Stimulated activated CD4-positive, alpha-beta T cell treated with anti-CD3 and anti-CD28 coated beads, Interleukin-1b, Interleukin-23, amount 100 ng/mL, for 48 hours (primary cell): ENCODE results near the gene MEF2C.

Source experiments
- DNase-seq: peaks from one replicate; pipeline ENCODE4 v3.0.0-alpha.2; 2020

The MEF2C gene

DNA sequence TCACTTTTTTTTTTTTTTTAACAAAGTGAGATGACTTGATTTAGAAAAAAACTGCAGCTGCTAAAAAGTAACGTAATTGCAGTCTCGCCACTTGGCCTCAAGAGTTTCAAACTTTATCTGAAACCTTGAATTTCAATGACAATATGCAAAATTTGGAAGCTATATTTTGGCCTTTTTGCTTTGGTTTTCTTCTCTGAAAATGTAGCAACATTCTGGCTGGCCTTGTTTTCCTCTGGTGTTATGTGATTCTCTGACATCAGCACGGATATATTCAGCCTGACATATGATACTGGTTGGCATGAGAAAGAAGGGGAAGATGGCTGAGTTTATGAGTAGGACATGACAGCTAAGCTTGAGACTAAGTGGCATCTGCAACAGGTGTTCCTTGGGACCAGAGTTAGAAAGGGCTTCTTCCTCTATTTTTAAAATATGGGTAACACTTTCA is 136.5 kb downstream of the MEF2C start:
- DNase-seq = no peak

DNA sequence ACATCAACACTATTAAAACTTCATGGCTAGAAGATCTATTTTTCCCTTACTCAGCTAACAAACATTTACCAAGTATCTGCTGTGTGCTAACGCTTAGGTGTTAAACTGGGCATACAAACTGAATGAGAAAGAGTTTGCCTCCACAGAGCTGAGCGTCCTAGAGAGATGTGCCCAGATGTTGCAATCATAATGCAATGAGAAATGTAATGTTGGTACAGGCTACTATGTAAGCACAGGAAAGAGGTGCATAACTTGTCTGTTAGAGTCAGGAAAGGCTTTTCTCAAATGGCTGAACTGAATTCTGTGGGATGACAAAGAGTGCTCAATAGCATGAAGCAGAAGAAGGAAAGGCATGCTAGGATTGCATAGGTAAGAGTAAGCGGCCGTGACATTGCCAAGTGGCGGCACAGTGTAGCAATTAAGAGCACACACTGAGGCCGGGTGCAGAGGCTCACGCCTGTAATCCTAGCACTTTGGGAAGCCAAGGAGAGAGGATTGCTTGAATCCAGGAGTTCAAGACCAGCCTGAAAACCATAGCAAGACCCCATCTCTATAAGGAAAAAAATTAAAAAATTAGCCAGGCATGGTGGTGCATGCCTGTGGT is 137.8 kb downstream of the MEF2C start:
- no peak for DNase-seq

DNA sequence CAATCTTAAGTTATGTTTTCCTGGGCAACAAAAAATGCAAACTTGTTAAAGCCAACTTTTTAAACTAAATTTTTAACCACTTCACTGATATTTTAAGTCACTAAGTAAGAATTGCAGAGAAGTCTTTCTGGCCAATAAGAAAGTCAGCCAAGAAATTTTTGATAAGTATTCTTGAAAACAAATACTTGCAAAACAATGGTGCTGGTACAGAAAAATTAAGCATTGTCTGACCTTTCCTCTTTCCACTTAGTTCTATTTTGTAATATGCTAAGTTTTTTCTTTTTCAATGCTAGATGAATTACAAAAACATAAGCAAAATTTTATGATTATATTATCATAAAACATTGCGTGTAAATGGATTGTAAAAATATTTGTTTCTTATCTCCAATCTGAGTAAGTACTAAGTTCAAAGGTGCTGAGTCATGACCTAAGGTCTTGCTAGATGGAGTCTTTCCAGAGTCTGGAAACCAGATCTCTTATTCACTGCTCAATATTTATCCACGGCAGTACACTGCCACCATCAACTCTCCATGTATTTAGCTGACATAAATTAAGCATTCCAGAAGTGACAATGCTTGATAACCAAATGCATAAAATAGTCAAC is 139.7 kb downstream of the MEF2C start:
- no peak for DNase-seq

DNA sequence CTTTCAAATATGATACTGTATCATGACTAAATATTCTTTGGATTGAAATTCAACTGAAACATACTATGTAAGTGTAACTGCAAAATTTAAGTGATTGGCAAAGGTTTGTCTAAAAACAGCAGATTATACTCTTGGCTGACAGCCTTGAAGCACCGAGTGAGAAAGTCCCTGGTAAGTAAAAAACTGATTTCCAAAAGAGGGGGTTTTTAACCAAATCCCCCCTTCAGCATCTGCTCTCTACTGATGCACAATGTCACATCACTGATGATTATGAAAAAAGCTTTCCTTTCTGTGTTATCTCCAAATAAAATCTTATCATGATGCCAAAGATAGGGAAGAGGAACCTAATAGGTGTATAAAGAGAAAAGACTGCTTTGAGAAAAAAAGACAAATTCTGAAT is 141.0 kb downstream of the MEF2C start:
- DNase-seq = no peak

DNA sequence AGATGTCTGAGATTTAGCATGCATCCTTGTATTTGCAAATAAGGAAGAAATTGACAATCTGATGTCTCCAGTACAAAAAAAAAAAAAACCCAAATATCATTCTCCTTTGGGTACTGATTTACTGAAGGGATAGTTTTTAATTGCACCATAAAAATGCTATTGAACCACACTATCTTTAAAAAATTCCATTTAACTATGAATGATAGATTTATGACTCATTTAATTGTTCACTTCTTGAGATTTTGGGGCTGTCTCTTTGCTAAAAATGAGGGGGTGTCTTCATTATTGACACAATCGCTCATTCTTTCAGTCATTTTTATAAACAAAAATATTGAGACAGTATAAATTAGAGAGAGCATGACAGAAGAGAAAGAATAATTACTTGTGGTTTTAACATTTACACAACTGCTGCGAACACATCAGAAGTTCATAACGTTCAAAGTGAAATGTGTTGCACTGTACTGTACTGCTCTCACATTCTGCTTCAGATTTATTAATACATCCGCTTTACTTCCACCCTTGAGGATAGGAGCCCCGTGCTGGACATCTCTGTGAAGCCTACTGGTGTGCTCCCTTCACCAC is 142.3 kb downstream of the MEF2C start:
- DNase-seq = no peak

DNA sequence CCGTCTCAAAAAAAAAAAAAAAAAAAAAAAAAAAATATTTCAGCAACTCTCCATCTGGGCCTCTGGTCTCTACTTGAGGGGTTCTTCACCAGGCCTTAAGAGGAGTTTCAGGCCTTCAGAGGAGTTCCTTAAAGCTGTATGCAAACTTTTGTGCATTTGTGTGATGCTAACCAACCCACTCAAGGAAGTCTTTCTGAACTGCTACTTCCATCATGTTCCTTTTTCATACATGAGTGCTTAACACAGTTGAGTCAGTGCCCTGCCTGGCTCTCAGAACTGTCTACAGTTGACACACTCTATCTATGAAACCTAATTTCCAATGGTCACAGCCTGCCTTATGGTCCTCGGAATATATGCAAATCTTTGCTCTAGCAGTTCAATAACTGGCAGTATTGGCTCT is 146.5 kb downstream of the MEF2C start:
- DNase-seq = no peak

DNA sequence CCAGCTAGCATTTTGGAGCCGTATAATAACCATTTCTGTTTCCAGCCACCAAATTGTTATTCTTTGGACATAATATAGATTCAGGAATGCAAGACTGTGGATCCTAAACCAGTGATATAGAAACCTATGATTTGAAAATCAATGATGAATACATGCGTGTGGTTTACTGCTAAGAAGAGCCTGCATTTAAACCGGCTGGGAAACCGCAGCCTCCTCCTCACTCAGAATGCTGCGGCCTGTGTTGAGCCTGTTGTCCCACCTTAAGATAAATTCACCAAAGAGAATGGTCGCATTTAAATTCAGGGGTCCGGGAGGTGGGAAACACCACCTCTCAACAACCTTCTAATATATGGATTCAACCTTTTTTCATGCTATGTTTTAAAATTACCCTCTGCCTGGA is 148.0 kb downstream of the MEF2C start:
- no peak for DNase-seq

DNA sequence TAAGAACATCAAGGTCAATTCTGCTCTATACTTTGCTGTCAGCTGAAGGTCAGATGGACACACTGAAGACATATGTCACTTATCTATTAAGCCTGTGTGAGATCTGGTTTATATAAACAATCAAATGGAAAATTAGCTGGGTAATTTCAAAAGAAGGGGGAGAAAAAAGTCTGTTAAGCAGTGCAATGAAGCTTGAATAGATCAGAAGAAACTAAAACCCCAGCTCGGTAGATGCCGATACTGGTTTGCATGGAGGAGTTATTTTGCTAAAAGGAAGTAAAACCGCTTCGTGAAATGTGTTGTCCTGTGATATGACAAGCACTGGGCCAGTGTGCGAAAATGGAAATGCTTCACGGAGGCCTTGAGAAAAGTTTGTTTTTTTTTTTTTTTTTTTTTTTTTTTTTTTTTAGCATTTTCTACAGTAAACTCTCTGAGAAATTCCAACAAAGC is 148.8 kb downstream of the MEF2C start:
- no peak for DNase-seq

DNA sequence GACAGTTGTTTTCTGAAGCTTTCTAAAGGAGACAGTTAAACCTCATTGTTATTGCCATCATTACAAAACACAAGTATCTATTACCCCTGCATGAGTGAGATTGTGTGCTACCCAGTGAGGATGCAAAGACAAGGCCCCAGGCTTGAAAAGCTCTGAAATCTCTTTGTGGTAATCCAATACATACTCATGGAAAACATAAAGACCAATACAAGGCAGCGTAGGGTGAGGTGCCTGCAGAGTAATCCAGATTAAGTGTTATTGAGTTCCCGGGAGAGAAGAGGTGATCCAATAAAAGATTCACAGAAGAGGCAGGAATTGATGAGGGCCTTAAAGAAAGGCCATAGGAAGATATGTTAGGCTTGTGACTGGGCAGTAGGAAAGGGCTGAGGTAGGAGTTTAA is 150.1 kb downstream of the MEF2C start:
- DNase-seq = no peak

DNA sequence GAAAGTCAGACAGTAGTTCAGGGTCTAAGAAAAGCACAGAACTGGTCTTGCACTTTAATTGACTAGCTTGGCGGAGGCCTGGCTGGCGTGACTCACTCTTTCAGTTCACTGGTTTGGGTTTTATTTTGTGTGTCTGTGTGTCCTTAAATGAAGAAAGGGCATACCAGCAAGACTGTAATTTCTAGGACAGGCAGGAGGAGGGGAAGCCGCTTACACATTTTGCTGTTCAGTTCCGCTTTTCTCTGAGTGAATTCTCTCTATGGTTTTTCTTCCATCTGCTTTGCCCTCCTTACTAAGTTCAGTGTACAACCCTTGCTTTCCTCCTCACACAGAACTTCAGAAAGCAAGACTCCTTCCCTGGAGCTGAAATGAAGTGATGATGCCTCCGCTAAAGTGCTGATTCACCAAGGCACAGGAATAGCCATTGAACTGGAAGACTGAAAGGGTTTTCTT is 150.8 kb downstream of the MEF2C start:
- DNase-seq = no peak

DNA sequence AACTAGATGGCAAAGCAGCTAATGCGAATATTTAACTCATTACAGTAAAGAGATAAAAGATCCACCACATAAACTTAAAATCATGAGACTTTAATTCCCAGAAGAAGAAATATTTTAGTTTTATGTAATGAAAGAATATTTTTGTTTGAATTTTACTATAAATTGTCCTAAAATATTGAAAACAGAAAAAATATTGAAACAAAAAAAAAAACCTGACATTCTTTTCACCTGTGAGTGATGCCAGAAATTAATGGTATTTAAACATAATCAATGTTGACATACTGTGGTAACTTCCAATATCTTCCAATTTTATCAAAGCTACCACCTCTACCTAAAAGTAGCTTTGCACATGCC is 153.2 kb downstream of the MEF2C start:
- DNase-seq = no peak

DNA sequence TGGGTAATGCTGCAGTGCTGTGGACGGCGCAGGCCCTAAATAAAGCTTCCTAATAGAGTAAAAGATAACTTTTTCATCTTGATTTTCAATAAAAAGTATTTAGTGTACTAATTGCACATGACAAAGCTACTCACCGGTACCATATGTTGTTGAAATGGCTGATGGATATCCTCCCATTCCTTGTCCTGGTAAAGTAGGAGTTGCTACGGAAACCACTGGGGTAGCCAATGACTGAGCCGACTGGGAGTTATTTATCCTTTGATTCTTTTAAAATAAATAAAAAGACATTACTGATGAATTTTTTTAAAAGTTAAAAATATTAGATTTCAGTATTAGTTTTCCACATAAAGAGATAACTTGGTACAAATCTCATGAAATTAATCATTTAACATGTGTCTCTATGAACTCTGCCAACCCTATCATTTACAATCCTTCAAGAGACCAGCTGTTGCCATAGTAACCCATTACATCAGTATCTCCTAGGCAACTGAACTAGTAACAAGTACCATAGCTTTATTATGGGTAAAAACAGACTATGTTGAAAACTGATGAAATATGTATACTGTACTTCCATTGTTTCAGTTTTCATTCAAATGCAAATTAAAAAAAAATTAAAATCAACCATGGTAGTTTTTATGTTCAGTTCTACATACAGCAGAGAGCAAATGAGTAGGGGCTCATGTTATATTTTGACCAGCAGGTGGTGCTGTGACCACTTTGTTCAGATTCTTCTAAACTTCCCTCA is 153.7 kb downstream of the MEF2C start:
- peak; percentile 49 for DNase-seq

DNA sequence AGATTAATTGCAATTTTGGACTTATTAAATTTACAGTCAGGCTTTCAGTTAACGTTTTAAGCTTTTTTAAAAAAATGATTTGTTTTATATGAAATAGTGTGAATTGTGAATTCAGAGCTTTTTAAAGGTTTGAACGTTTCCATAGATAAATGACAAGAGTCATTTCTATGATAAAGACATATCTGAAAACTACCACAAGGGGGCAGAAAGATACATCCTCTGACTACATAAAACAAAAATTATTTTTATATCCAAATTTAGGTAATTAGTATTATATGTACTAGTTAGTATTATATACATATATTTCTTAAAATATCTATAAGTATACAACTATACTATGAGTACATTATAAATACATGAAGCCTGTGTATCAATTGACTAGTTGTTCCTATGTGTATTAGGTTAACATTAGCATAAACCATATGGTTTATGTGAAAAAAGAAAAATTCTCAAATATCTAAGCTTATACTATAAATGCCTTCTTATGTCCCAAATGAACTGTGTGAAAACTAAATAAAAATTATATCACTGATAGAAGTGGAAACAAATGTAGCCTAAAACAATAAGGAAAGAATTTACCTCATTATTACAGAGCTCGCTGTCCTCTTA is 155.2 kb downstream of the MEF2C start:
- no peak for DNase-seq

DNA sequence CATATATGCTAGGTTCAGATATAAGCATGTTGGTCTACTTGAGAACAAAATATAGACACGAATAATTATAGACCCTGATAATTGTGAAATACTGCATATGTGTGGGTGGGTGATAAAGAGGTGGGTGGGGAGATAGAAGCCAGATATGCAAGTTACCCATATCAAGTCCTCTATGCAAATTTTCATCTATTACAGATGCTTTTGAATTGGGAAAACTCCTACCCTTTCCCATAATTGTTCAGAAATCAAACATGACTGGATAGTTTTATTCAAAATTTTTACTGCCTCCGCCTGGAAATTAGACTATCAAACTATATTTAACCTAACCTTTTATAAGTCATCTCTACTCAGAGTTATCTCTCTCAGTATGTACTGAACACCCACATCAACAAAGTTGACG is 157.5 kb downstream of the MEF2C start:
- no peak for DNase-seq

DNA sequence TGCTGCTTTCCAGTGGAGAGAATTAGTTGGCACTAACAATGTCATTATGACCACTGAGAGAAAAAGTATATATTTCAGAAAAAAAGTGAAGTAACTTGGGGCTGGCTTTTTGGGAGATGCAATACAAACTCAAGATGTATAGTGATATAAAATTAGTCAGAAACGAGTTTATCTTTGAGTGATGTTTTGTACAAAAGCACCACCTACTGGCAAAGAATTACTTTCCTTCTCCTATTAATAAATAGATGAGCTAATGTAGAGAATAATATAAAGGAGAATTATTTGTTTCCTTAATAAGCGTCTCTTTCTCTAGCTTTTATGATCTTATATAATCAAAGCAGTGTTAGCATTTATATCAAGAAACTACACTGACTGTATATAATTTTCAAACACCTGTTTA is 158.8 kb downstream of the MEF2C start:
- DNase-seq = no peak

DNA sequence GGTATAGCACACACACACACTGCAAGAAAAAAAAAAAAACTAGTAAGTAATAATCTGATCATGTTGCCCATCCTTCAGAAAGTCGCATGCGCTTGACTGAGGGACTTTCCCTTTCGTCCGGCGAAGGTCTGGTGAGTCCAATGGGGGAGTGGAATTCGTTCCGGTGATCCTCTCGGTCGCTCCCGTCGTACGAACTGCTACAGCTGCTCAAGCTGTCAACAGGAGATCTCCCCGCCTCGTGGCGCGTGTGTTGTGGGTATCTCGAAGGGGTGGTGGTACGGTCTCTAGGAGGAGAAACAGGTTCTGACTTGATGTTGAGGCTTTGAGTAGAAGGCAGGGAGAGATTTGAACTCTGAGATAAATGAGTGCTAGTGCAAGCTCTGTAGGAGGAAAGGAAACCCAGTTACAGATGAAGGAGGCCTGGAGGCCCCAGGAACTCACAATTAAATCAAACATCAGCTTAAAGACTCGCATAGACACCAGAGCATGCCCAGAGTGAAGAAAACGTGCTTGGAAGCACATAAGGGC is 160.4 kb downstream of the MEF2C start:
- DNase-seq = no peak

DNA sequence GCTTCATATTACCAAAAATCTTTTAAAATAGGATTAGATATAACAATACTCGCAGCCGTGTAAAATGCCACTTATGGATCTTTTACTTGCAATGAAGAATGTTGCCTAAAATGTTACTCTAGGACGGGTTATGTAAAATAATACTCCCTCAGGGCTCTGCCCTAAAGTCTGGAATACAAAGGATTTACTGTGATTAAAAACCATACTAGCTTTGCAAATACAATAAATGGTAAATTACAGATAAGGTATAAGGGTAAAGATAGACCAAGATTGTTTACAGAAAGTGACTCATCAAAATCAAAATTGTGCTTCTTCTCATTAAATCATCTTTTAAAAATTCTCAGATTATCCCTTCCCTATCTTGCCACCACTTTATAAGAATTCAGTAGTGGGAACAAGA is 163.6 kb downstream of the MEF2C start:
- no peak for DNase-seq

DNA sequence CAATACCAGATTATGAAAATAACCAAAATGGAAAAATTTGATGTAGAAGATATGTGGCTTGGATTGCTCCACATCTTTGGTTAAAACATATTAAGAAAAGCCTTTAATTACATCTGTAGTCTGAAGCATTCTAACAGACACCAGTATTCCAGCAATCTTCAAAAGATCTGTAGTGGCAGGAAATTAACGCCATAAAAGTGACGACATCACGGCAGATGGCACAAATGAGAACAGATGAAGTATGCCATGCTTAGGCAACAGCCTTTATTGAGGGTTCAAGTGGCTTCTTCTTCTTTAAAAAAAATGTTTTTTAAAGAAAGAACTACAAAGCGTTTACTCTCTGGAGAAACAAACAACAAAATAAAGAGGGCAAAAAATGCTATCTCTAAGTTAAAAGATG is 164.2 kb downstream of the MEF2C start:
- no peak for DNase-seq

DNA sequence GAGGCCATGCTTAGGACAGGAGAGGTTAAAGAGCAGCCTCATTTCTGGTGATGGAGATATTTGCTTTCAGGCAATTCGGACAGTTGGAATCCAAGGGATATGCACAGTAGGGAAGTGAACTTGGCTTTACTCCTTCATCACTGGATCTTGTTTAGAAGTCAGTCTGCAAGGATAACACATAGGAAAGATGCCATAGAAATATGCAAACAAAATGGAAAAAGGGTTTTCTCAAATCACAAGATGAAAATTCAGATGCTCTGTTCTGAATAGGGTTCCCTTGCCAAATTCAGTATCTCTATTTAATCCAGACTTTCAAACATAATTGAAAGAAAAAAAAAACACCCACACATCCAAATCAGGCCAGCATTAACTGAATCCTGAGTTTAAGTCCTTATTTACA is 166.9 kb downstream of the MEF2C start:
- DNase-seq = no peak

DNA sequence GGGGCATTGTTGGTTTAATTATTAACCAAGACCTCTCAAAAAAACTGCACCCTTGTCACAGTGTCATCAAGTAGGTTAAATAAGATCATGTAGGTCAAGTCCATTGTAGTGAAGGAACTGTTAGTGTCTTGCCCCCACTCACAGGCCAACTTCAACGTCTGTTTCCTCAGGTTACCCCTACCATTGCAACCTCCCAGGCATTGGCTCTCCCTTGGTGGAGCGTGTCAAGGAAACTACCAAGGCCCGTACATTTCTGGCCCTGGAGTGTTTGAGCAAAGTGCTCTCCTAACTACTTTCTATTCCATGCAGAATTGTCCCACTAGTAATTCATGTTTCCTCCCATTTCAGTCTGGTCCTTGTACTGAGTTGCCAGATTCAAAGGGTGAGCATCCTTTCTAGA is 167.5 kb downstream of the MEF2C start:
- no peak for DNase-seq

DNA sequence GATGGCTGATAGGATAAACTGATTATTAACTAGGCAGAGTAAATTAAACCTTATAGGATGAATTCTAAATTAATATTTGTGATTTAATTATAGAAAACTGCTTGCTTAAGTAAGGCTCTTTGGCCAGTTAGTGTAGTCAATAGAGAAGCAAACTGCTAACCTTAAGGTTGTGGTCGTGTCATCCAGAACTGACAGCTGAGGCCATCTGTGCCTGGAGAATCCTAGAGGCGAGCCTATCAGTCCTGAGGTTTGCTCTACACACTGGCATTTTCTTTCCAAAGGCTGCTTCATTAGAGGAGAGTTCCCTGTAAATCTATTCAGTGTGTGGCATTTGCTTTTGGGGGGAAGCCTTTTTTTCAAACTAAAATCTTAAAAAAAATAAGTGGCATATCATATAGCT is 169.2 kb downstream of the MEF2C start:
- no peak for DNase-seq

DNA sequence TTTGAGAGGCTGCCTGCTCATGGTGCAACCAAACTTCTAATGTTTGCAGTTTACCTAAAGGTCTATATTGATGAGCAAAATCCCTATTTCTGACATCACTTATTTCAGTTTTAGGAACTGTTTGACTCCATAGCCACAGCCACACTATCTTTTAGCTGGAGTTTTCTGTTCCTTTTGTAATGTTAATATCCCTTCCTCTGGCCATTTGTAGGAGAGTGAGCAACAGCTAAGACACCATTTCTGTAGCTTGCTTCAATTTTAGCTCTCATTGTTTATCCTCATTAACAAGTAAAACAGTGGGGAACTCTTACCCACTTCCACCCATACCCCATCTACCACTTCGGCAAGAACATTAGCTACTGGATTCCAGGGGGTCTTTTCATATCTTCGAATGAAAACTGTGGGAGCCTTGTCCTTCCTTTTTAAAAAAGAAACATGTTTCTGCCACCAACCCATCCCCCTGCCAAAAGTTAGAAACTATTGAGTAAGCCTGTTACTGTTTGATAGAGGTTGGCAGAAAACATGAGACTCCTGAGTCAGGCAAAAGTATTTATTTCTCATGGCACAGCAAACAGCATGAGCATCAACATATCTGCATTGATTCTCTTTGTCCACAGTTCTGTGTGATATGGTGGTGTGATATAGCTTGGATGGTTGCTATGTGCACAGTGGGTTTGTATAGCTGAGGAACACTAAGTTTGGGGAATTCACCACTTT is 174.1 kb downstream of the MEF2C start:
- no peak for DNase-seq

DNA sequence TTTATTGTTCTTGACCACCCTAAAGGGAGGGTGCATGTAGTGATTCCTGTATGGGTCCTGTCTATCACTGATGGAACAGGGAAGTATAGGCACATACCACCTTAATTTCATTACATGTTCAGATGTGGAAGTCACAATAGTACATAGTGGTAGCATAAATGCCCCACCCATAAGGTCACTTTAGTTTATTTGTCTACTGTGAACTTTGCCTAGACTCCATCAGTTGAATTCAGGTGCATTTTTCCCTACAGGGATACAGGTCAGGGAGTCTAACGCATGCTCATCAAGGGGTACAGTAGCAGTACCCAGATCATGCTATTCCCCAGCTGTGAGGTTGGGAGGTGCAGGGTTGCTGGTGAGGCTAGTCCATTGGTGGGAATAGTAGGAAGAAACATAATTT is 175.0 kb downstream of the MEF2C start:
- DNase-seq = no peak
